GM12874 (cell line): ENCODE results near the gene KBTBD12.
A peak's percentile ranks its signal among the peaks of the same experiment; 100 is the strongest.

Source experiments
- CTCF ChIP-seq: IDR thresholded peaks from 2 replicates; pipeline ENCODE4 v1.5.1; 2011; ENCODE audit warnings: low read depth, mild to moderate bottlenecking, control low read depth, low read length, moderate library complexity; ENCODE audit not compliant: insufficient read depth

The KBTBD12 gene

DNA sequence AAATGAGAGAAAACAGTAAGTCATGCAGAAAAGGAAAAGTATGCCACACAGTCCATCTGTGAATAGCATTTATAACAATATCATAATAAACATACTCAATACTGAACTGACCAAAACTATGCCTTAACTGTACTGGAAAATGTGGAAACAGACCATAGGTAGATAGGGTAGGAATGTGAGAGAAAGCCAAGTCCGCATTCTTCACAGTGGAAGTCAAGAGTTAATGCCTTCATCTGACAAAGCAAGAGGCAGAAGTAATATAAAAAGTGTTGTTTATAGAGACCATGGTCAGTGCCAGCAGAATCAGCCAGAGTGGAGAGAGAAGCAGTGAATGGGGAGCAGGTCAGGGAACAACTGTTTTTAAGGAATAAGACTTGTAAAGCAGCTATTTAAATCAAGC, 52.3 kb downstream of the KBTBD12 start:
- TF ChIP-seq CTCF, result no peak

GRCh38 chr3:127970966-127971592, 56.0 kb downstream of the KBTBD12 start:
- peak; percentile 78 for TF ChIP-seq CTCF

DNA sequence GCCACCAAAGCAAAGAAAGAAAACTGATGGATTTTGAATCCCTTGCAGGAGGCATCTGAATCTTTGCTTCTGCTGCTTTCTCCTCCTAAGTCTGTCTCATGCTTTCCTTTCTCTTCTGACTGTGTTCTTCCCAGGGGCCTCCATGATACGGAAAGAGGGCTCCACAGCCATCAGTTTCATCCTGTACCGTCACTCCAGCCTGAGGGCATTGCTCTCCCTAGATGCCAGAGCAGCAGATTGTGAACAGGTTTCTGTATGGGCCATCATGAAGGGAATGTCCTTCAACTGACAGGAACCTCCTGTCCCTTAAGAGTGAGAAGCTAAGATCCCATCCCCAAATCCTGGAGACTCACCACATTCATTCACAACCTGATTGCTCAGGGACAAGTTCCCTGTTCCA, 59.2 kb downstream of the KBTBD12 start:
- no peak for TF ChIP-seq CTCF

- no peak for TF ChIP-seq CTCF
Observed at GRCh38 chr3:127975153-127976029, 60.4 kb downstream of the KBTBD12 start.

DNA sequence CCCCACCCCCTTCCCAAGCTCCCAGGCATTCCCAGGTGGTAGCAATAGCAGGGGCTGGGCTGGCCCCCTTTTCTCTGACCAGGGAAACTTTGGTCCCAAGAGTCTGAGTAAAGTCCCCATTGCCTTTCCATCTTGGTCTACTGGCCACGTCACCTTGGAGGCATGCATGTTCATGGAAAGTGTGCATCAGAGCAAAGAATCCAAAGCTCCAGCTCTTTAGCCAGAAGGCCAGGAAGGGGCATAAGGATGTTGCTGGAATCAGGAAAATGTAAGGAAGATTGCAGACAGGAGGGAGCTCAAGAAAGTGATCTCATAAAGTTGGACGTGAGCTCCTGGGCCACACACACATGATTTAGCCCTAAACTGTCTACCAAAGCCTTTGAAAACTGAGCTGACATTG, 63.6 kb downstream of the KBTBD12 start:
- TF ChIP-seq CTCF, result no peak

DNA sequence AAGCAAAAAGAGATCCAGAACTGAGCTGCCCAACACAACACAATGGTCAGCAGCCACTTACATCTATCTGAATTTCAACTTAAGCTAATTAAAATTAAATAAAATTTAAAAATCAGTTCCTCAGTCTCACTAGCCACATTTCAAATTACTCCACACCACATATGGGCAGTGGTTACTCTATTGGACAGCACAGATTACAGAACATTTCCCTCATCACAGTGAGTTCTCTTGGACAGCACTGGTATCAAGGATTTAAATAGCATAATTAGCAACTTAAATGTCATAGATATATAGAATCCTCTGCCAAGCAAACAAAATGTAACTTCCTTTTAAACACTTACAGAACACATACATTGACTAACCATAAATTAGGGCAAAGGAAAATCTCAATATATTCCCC, 64.4 kb downstream of the KBTBD12 start:
- TF ChIP-seq CTCF, result no peak

DNA sequence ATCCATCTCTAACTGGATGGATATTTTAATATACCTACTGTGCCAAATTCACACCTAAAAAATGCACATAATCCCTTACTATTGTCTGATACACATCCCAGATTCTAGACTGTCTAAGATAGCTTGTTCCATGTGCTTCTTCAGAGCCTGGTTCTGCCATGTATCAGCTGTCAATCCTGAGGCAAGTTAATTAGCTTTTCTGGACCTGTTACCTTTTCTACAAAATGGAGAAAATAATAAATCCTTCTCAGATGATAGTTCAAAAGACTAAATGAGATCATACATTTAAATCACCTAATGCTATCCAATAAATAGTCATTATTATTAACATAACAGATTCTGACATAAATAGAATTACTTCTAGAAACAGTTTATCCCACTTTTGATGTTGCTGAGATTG, 66.1 kb downstream of the KBTBD12 start:
- no peak for TF ChIP-seq CTCF
